ENCODE data around the gene VSIR.

DNA sequence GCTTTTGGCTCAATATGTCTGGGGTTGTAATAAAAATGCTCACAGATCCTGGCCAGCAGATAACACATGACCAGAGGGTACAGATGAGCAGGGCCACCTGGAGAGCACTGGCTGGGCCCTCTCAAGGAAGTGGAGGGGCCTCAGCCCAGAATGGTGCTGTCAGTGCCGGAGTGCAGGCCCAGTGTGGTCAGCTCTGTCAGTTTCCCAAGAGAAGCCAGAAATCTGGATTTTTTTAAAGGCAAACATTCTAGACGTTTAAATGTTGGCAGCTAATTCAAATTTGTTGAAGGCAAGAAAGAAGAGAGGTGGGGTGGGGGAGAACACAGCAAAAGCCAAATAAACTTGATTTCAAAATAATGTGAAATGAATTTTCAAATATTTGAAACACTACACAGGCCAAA, 55.8 kb downstream of the VSIR start:
- TF ChIP-seq, protein P1, sequence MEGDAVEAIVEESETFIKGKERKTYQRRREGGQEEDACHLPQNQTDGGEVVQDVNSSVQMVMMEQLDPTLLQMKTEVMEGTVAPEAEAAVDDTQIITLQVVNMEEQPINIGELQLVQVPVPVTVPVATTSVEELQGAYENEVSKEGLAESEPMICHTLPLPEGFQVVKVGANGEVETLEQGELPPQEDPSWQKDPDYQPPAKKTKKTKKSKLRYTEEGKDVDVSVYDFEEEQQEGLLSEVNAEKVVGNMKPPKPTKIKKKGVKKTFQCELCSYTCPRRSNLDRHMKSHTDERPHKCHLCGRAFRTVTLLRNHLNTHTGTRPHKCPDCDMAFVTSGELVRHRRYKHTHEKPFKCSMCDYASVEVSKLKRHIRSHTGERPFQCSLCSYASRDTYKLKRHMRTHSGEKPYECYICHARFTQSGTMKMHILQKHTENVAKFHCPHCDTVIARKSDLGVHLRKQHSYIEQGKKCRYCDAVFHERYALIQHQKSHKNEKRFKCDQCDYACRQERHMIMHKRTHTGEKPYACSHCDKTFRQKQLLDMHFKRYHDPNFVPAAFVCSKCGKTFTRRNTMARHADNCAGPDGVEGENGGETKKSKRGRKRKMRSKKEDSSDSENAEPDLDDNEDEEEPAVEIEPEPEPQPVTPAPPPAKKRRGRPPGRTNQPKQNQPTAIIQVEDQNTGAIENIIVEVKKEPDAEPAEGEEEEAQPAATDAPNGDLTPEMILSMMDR (IDR thresholded peaks at IDR 0.05; ENCODE audit: insufficient read depth, low read depth, low read length) = no peak
- no peak for TF ChIP-seq EZH2 (IDR thresholded peaks at IDR 0.05; ENCODE audit: insufficient read depth, low read length)

Measured in astrocyte (in vitro differentiated cells and primary cell).